ENCODE results near the gene WAC.

DNA sequence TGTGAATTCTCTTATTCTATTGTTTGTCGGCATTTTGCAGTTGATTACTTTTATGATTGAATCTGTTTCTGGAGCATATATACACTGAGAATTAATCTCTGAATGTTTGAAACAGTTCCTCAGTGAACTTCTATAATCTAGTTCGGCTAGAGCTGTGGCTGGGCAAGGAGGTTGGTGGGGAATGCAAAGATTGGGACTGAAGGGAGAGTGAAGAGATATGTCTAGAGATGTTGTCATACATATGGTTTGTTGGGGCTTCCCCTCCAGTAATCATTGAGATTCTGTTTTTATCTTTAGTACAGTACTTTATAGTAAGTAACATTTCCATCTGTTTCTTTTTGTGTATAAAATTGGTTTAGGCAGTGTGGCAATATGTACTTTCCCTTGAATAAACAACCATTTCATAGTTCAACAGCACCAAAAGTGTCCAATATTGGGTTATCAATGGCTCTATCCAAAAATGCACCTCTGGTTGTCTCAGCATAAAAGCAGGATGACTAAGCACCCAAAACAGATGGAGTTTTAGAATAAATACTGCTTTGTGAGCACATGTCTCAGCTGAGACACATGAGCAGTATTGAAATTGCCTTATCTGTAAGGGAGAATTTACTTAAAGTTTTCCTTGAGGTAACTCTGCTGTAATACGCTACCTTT is 36.7 kb downstream of the WAC start:
- TF ChIP-seq POLR2A (IDR thresholded peaks at IDR 0.05) (no peak), CTCF (IDR thresholded peaks at IDR 0.05) (no peak)
